OCI-LY3 (cell line): ENCODE measurements around the gene ATP8B3.

Experiments used
- H2AFZ ChIP-seq: fragments of 200-600, 300-600 bp; shearing (Covaris generic); 2 replicates; pipeline ENCODE4 v1.6.0; 2014; ENCODE audit warnings: antibody characterized with exemption, low read depth, low read length
- H3K27ac ChIP-seq: fragments of 200-600, 300-600 bp; sonication (generic); 2 replicates; pipeline ENCODE4 v1.5.1; 2014; ENCODE audit warnings: mild to moderate bottlenecking, low read length, moderate library complexity, mixed read lengths
- H3K27me3 ChIP-seq: fragments of 200-600, 300-600 bp; sonication (generic); 2 replicates; pipeline ENCODE4 v1.6.1; 2014; ENCODE audit warnings: low read depth, low read length, mixed read lengths
- H3K36me3 ChIP-seq: fragments of 200-600, 300-600 bp; sonication (generic); replicated peaks from 2 replicates; pipeline ENCODE3; 2014; ENCODE audit warnings: low read depth, low read length, mixed read lengths
- H3K4me1 ChIP-seq: fragments of 300-600, 200-600 bp; sonication (generic); 2 replicates; pipeline ENCODE4 v1.6.1; 2014; ENCODE audit warnings: low read length, mixed read lengths
- H3K4me2 ChIP-seq: fragments of 200-600, 300-600 bp; sonication (generic); 2 replicates; pipeline ENCODE4 v1.6.1; 2014; ENCODE audit warnings: low read length, mixed read lengths
- H3K4me3 ChIP-seq: fragments of 300-600, 200-600 bp; sonication (generic); 2 replicates; pipeline ENCODE4 v1.5.1; 2014; ENCODE audit warnings: antibody characterized with exemption, mild to moderate bottlenecking, low read length, moderate library complexity
- H3K79me2 ChIP-seq: fragments of 300-600, 200-600 bp; shearing (Covaris generic); 2 replicates; pipeline ENCODE4 v1.6.1; 2014; ENCODE audit warnings: mild to moderate bottlenecking, low read length, mixed read lengths
- H3K9ac ChIP-seq: fragments of 300-600, 200-600 bp; shearing (Covaris generic); 2 replicates; pipeline ENCODE4 v1.6.0; 2014; ENCODE audit warnings: mild to moderate bottlenecking, low read length, moderate library complexity
- H3K9me3 ChIP-seq: fragments of 200-600, 300-600 bp; shearing (Covaris generic); 2 replicates; pipeline ENCODE4 v1.6.1; 2014; ENCODE audit warnings: low read length, mixed read lengths; ENCODE audit not compliant: insufficient read depth
- H4K20me1 ChIP-seq: fragments of 200-600, 300-600 bp; sonication (generic); 2 replicates; pipeline ENCODE4 v1.6.1; 2016; ENCODE audit warnings: low read length, mixed read lengths; ENCODE audit not compliant: insufficient read depth
- EZH2phosphoT487 ChIP-seq: fragments of 200-600 bp; shearing (Covaris generic); IDR thresholded peaks from 2 replicates; pipeline ENCODE4 v1.6.1; 2018; ENCODE audit warnings: antibody characterized with exemption, mixed run types, low read depth
- TF ChIP-seq, protein P1 (sequence below): fragments of 200-600, 300-600 bp; sonication (generic); IDR thresholded peaks from 2 replicates; pipeline ENCODE4 v1.5.1; 2014; ENCODE audit warnings: antibody characterized with exemption, low read length, low read depth

ATP8B3 gene

GRCh38 chr19:1814391-1814790, 2.3 kb upstream of the ATP8B3 start:
- no peak overlapping the region for H3K9ac ChIP-seq
- H2AFZ ChIP-seq = no peak overlapping the region
- no peak overlapping the region for H3K27ac ChIP-seq
- no peak for TF ChIP-seq EZH2phosphoT487
- TF ChIP-seq, protein P1, sequence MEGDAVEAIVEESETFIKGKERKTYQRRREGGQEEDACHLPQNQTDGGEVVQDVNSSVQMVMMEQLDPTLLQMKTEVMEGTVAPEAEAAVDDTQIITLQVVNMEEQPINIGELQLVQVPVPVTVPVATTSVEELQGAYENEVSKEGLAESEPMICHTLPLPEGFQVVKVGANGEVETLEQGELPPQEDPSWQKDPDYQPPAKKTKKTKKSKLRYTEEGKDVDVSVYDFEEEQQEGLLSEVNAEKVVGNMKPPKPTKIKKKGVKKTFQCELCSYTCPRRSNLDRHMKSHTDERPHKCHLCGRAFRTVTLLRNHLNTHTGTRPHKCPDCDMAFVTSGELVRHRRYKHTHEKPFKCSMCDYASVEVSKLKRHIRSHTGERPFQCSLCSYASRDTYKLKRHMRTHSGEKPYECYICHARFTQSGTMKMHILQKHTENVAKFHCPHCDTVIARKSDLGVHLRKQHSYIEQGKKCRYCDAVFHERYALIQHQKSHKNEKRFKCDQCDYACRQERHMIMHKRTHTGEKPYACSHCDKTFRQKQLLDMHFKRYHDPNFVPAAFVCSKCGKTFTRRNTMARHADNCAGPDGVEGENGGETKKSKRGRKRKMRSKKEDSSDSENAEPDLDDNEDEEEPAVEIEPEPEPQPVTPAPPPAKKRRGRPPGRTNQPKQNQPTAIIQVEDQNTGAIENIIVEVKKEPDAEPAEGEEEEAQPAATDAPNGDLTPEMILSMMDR = no peak
- H3K9me3 ChIP-seq = no peaks in the 10 kb centered on the region
- H3K4me3 ChIP-seq = no peak overlapping the region
- H3K27me3 ChIP-seq = 0 out of 2 replicates have a peak, but pooled peaks cover 5% of the 10 kb centered on the region
- H3K4me2 ChIP-seq = no peak overlapping the region
- peaks cover 12% of the 10 kb centered on the region for H3K4me1 ChIP-seq
- H3K79me2 ChIP-seq = no peaks in the 10 kb centered on the region
- H3K36me3 ChIP-seq = peaks cover 29% of the 10 kb centered on the region
- no peaks in the 10 kb centered on the region for H4K20me1 ChIP-seq

DNA sequence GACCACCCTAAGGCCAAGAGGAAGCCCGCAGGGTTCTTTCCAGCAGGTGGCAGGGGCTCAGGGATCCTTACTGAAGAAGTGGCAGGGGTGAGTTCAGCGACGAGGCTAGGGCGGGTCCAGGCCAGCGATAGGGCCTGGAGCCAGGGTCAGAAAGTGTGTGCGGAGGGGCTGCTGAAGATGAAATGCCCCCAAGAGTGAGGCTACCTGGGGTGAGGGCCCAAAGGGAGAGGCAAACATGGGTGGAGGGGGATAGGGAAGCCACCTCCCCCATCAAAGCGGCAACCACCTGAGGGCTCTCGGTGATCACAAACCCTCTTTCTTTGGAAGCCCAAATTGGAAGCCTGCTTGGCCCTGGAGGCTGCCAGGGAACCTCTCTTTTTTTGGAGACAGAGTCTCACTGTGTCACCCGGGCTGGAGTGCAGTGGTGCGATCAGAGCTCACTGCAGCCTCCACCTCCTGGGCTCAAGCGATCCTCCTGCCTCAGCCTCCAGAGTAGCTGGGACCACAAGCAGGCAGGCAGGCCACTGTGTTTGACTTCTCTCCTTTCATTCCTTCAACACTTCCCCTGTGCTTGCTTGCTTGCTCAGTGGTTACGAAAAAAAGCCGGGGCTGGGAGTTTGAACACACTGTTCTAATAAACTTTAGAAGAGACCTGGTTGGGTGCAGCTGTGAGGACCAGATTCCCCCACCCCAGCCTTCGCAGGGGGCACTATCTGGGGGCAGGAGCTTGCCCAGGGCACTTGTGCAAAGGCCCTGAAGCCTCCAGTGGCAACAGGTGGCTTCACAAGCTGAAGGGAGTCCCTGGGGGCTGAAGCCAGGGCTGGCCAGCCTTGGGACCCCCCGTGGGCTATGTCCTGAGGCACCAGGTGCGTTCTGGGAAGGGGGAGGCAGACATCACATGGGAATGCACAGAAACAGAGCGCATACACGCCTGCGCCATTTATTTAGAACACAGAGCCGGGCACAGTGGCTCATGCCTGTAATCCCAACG, 1.4 kb upstream of the ATP8B3 start:
- Histone ChIP-seq H2AFZ (no peak overlapping the region), H3K27me3 (0 out of 2 replicates have a peak, but pooled peaks cover 5% of the 10 kb centered on the region), H3K4me2 (peak overlapping the region; percentile 76), H3K9me3 (no peaks in the 10 kb centered on the region), H3K4me3 (peak overlapping the region; percentile 76), H3K27ac (peak overlapping the region; percentile 61), H3K36me3 (peaks cover 23% of the 10 kb centered on the region), H3K9ac (peak overlapping the region; percentile 72), H3K79me2 (no peaks in the 10 kb centered on the region), H3K4me1 (peaks cover 12% of the 10 kb centered on the region), H4K20me1 (no peaks in the 10 kb centered on the region)
- TF ChIP-seq, protein P1 = no peak
- no peak for TF ChIP-seq EZH2phosphoT487

DNA sequence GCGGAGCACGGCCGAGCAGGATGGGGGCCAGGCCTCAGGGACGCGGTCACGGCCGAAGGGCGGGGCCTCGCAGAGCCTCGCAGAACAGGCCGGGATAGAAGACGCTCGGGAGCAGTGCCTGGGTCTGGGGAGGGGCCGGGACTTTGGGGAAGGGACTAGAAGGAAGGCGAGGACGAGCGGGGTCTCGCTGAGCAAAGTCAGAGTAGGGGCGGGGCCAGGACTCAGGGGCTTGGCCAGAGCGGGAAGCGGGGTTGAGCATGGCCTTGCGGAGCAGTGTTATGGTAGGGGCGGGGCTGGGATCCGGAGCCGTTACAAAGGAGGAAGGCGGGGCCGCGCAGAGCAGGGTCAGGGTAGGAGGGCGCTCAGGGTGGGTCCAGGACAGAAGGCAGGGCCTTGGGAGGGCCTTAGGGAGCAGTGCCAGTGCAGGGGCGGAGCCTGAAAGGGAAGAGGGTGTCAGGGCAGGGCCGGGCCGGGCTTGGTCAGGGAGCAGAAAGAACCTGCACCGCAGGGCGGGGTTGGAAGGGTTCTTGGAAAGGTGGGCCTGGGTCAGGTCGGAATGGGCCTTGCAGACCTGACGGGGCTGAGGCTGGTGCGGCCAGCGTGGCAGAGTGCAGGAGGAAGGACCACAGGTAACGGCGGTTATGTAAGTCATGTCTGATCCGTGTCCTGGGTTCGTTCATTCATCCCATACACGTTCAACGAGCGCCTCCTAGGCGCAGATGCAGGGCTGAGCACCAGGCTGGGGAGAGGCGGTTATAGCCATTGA, 533 bp upstream of the ATP8B3 start:
- Histone ChIP-seq H3K4me2 (peak overlapping the region; percentile 76), H3K27me3 (0 out of 2 replicates have a peak, but pooled peaks cover 5% of the 10 kb centered on the region), H3K27ac (peak overlapping the region; percentile 61), H3K9ac (peak overlapping the region; percentile 72), H3K36me3 (peaks cover 16% of the 10 kb centered on the region), H3K9me3 (no peaks in the 10 kb centered on the region), H3K4me1 (peaks cover 12% of the 10 kb centered on the region), H3K79me2 (no peaks in the 10 kb centered on the region), H3K4me3 (peak overlapping the region; percentile 76), H4K20me1 (no peaks in the 10 kb centered on the region), H2AFZ (peak overlapping the region; percentile 79)
- TF ChIP-seq, protein P1 = peak; percentile 82
- TF ChIP-seq EZH2phosphoT487 = no peak
